Gastrocnemius medialis (tissue), 4 donors: Measurements from ENCODE around the gene UNCX.

Source experiments
- CTCF ChIP-seq, 5 experiments: fragments of 450-650 bp in 3 of 5; fragments of 200-600 bp in 2 of 5; sonication (generic) in 2 of 5; IDR thresholded peaks in 4 of 5; conservative IDR thresholded peaks in 1 of 5; 1 replicate in 4 of 5; 2 replicates in 1 of 5; pipeline ENCODE4 v1.5.1; 2016 to 2019; ENCODE audit warnings: antibody characterized with exemption in 5 of 5, mild to moderate bottlenecking in 3 of 5, moderate library complexity in 3 of 5
- POLR2A ChIP-seq, 2 donors: fragments of 450-650 bp; IDR thresholded peaks; one replicate each; pipeline ENCODE4 v1.6.1; 2017; ENCODE audit warnings: antibody characterized with exemption in 2 of 2, mild to moderate bottlenecking in 2 of 2, moderate library complexity in 2 of 2

- TF ChIP-seq CTCF (IDR thresholded peaks at IDR 0.05 in 4 of 5, conservative IDR thresholded peaks at IDR 0.05 in 1 of 5) (no peak), POLR2A (IDR thresholded peaks at IDR 0.05) (no peak)
These were observed 21.1 kb upstream of the UNCX start for GRCh38 chr7:1211611-1212010.
